Fibroblast of skin of left biceps (primary cell): ENCODE results near the gene DCLK1.
A peak's percentile ranks its signal among the peaks of the same experiment; 100 is the strongest.

Source experiments
- DNase-seq, 2 experiments: peaks; one replicate each; pipeline ENCODE4 v3.0.0-alpha.2; 2013; ENCODE audit warnings: low read depth in 2 of 2

DCLK1 gene

DNA sequence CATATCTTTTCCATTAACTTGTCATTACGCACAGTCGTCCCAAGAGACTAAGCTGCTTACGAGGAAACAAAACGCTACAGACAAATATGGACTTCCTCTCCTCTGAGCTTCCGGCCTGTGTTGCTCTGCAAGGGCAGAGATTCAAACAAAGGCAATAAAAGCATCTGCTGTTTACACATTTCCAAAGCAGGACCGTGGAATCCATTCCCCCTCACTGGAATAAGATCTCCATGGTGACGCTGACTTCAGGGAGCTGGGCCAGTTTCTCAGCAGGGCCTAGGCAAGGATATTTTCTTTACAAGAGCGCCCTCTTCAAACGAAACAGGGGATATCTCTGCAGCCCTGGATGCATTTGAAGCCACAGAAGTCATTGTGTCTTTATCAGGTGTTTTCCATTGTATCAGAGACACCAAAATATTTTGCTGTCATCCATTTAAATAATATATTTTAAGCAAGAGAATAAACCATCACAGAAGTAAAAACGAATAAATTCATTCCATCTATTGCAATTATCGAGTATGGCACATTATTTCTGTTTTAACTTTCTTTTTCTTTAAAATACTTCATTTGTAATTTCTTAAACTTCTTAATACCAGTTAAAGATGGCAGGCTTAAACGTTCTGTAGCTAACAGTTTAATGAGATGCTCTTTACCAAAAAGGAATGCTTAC lies 177.5 kb downstream of the DCLK1 start:
- DNase-seq: peak; percentile 84 to 87

DNA sequence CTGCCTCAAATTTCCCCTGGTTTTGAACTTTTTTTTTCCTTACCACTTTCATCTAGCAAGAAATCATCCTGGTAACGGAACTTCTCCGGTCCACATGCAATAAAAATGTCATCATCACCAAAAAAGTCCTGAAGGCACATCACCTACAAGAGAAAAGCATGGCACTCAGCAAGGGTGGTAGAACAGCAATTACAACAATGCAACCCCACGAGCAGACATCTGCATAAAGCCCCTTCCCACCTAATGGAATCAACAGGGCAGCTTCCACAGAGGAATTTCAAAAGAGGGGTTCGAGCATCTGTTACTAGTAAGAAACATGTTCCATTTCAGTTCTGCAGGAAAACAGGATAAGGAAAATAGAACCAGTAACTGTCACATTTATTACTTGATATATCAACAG lies 183.9 kb downstream of the DCLK1 start:
- DNase-seq: no peak

DNA sequence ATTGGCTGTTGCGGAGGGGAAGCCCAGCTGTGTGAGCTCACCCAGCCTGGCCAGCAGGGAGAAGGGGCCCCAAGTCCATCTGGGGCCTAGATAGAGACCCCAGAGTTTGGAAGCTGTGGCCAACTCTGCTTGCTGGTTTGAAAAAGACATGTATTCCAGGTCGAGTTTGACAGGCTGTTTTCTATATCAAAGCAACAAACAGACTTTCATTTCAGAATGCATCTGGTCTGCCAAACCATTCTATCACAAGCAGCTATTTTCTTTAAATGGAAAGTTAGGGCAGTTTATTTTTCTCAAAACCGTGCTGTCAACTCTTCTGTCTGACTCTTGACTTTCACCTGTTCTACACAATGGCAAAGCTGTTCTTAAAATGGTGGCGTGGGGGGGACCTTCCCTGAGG lies 185.8 kb downstream of the DCLK1 start:
- no peak for DNase-seq

DNA sequence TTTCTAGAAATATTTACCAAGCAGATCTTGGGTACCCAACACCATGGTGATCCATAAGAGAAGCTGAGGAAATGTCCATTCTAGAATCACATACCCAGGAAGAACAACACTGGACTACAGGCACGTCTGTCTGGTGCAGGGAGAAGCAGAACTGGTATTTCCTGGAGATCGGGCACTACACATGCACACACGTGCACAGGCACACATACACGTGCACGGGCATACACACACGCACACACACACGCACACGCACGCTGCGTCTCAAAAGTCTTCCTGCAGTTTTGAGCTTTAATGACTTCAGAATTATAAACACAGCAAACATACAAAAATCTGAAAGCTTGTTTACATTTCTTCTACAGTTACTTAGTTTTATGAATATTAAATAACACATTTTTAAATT lies 189.8 kb downstream of the DCLK1 start:
- DNase-seq: no peak

DNA sequence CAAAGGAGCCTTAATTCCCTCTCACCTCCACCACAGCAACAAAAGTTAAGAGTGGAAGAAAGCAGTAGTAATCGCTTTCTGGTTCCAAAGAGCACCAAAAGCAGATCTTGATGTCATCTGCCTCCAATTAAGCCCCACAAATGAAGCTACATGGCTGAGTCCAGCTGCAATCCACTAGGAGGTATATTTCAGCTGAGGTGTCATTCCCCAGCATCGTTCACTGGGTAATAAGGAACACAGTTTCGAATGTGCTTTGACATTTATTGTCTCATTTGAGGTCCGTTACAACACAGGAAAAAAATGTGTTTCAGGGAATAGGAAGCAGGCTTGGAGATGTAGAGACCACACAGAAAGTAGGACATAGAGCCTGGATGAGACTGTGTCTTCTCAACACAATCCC lies 190.4 kb downstream of the DCLK1 start:
- no peak for DNase-seq

DNA sequence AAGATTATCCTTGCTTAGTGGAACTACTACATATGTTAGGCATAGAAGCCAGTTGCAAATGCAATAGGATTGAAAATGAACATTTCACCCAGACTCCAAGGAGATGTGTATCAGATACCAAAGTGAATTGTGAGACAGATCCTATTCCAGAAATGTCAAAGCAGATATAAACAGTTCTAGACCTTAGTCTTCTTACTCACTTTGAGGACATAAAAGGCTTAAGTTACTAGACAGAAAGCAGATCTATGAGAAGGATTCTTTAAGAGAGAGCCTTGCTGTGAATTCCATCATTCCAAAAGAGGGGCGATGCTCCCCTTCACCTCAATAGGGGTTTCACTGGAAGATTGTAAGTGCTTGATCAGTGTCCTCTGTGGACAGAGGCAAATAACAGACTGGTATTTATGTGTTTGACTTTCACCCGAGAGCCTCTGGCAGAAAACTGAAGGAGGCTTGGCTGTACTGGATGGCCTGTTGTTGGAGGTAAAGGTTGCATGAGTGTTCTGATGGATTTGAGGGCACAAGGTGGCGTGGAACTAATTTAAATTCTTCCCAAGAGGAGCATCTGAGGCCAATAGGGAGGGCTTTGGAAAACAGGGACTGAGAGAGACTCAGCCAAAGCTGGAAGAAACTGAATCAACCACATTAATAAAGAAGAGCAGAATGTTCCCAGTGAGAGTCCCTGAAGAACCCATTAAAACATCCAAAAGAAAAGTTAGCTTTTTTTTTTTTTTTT lies 194.8 kb downstream of the DCLK1 start:
- no peak for DNase-seq

DNA sequence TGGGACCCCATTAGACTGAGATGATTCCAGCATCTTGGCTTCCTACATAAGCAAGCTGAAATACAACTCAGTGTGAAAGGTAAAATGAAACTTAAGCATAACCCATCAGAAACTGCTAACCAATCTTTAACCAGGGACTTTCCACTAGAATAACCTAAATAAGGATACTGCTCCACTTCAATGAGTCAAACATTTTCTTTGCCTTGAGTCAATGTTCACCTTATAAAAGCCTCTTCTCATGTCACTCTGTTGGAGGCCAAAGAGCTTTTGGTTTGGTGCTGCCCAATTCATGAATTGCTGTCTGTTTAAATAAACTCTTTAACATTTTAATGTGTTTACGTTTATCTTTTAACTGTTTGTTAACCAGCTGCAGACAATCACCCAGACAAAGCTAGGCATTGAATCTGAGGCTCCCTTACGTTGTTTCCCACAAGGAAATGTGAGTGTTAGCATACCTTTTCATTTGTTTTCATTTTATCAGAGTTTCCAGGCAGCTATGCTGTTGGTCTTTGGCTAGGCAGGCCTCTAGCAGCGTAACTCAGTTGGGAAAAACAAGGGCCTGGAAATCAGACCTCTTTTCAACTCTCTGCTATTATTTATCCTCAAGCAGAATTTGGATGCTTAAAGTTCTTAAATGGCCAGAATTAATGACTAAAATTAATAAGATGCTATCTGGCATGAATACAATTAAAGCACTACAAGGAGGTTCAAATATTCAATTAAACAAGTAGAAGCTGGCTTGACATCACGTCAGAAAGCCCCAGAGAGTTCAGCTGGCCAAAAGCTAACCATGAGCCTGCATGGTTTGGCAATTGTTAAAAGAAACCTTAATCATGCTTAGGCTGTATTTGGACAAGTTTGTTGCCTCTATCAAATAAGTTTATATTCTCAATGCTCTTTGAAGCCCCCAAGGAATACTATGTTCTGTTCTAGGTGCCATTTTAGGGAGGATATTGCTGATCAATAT lies 200.2 kb downstream of the DCLK1 start:
- DNase-seq: no peak

DNA sequence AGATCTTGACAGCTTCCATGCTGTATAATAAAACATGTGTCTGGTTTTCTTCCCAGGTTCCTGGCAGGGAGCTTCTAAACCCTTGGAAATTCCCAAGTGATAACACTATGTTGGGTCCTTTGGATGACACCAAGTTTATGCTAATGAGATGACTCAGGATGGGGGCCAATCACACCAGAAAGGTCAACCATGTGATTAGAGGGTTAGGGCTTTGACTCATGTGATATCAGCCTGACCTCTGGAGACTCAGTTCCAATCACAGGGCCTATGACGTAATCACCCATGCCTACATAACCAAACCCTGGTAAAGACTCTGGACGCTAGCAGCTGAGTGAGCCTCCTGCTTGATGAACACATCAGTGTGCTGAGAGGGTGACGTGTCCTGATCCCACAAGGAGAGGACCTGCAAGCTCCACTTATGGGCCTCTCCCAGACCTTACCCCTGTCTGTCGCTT lies 203.6 kb downstream of the DCLK1 start:
- no peak for DNase-seq

DNA sequence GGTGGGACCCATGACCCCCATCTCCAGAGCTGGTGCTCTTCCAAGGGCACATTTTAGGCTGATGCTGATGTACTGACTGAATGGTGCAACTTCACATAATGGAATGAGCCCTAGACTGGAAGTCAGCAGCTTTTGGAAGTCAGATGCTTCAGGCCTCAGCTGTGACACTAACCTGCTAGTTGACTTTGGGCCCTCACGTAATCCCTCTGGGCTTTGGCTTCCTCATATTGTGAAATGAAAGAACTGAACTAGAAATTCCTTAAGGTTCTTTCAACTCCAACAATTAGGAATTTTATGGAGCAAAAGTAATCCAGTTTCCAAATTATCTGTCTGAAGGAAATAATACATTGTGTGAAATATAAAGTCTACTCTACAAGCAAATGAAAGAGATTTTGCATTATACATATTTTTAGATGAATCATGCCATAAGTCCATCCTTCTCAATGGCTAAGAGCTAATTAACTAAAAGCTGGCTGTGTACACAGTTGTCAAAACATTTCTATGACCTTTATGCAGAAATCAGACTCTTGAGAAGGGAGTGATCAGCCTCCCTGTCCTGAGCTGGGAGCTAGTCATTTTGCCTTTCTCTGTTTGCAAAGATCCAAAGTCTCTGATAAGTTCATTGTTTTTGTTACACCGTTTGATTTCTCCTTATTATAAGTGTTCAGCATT lies 204.2 kb downstream of the DCLK1 start:
- no peak for DNase-seq

DNA sequence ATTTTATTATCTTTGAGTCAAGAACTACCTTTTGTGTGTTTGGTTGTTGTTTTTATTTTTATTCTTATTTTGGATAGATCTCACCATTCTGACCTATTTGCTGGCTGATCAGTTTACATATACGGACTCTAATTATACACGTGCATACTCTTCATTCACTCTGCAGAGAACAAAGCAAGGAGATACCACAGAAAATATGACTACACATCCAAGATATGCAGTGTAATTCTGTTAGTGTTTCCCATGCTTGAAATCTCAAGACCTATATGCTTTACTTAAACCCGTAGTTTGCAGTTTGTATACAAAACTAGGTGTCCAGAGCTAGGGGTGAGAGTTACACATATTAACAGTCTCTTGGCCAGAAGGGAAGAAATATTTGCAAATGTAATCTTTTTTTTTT lies 205.5 kb downstream of the DCLK1 start:
- DNase-seq: no peak

DNA sequence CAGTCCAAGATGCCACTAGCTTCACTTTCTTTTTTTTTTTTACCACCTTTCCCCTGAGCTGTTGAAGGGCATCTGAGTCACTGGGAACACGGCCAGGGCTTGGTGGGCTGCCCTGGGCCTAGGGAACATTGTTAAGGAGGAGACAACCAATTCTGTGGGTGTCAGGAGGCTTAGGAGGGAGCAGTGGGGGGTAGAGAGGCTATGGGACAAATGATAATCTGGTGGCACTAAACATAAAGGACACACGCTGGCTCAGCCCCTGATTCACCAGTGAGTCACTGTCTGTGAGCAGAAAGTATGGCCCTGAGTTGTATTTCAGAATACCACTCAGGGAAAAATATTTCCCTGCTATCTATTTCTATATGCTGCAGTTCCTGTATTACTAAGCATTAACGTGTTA lies 207.8 kb downstream of the DCLK1 start:
- no peak for DNase-seq

DNA sequence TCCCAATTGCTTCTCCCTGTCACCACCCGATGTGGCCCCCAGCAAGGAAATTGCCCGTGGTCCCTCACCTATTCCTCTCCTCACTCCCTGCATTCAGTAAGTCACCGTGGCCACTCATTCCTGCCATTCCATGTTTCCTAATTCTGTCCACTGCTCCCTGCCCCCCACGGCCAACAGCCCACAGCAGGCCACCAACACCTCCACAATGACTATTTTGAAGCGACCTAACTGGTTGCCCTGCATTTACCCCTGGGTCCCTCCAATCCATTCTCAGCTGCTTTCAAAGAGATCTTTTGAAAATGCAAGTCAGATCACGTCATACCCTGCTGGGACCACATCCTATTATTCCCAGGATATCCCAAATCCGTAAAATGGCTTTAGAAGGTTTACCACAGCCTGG lies 210.4 kb downstream of the DCLK1 start:
- DNase-seq: no peak

DNA sequence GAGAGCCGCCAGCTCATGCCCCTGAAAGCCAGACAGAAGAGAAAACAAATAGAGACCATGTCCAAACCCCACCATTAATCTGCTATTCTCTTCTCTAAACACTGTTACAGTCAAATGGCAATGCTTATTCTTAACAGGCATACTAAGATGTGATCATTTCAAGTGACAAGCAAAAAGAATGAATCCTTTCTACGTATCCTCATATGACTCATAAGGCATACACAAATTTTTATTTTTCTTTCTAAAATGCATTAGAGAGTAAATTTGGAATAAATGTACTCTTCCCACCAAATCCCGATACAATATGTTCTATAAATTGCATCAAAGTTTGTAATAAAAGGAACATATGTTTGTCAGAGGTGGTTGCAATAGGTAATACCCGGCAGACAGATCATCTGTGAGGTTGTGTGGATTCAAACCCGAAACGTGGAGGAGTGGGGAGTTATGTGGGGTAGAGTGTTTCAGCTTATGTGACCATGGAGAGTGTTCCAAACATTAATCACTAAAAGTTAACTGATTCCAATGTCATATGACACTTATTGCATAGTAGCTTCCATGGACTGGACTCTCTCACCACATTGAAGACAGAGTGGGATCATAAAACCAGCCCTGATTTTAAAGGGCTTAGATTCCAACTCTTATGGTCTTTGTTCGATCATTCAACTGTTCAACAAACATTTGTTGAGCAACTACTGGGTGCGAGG lies 213.1 kb downstream of the DCLK1 start:
- no peak for DNase-seq

DNA sequence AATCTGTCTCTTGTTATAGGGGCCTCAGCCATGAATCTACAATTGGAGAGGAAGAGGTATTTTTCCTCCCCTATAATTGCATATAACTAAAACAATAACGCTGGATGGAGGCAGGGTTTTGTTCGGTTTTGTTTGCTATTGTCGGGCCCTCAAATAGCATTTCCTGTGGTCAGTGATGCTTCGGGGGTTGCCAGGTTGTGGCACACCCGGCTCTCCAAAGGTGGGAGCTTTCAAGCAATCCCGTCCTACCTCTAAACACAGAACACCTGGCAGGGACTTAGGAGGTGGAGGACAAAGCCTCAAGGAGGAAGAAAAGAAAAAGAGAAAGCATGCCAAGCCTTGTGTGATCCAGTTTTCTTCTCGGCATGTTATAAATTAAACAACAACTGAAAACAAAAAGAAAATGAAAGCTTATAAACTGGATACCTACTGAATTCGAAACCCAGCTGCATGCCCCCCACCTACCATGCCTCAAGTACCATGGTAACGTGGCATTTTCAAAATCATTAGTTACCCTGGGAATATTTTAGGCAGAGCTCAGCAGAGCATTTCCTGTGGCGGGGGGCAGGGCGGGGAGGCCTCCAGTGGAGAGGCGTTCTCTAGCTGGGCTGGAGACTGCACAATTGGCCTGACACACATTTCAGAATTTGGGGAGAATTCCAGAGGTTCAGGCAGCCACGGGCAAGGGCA lies 213.8 kb downstream of the DCLK1 start:
- no peak for DNase-seq

DNA sequence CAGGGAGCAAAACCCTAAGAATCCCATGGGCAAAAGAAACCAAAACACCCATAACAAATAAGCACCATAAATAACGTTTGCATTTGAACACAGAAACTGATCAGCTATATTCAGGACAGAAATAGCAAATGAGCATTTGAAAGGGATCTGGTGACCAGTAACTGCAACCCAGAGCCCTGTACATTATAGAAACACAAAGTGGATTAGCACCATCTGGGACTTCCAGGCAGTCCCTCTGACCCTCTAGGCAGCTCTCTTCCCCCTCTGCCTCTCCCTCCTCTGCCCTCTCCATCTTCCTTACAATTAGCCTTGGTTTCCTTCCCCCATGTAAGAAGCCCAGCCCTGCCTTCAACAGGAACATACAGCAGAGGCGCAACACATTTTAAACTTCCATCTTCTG lies 215.0 kb downstream of the DCLK1 start:
- DNase-seq: no peak

DNA sequence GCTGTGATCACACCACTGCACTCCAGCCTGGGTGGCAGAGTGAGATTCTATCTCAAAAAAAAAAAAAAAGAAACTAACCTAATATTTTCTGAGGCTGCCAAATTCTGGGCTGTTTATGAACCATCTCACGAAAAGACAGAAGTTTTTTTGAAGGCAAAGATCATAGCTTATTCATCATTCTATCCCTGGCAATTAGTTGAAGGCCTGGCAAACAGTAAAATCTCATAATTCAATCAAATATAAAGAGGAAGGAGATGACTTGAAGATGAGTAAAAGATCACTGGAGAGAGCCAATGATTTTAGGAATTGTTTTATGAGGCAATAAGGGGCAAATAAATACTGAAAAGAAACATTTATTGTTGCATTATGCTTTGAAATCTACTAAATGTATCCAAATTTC lies 216.5 kb downstream of the DCLK1 start:
- DNase-seq: no peak

DNA sequence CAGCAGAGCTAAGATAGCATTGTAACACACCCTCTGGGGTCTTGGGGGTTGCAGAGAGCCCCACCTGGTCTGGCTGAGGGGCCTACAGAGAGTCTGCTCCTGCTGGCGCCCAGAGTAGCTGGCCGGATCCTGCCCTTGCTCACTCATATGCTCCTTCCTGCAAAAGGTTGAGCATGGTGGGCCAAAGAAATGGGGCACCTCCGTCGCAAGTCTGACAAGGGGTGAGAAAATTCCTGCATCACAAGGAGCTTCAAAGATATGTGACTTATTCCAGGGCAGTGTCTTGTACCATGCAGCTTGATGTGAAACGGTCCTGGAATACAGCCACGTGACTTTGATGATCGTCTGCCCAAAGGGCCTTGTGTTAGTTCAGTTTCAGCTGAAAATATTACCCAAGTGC lies 218.3 kb downstream of the DCLK1 start:
- DNase-seq: no peak

DNA sequence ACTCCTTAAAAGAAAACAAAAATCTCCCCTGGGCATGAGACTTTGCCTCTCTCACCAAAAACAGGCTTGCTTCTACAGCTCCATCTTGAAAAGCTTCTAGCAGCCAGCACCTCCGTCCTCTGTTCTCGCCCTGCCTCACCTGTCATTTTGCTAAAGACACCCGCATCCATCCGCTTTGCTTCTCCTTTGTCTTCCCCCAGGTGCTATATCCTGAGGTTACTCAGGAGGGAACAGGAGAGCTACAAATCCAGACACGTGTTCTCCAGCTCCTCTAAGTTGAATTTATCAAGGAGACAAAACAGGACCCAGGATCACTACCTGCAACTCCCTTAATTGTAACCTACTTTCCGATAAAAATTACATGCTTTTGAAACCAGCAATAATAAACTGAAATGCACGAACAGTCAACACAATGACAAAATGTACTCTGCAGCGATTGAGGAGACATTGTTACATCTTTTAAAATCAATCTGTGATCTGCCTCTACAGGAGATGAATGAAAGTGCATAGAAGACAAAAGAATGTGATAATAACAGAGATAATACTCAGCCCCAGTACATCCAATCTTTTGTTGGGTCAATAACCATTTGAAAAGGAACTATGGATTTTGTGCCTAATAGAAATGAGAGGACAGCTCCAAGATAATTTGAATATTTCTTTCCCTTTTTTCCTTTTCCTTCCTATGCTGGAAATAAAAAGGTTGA lies 221.2 kb downstream of the DCLK1 start:
- DNase-seq: no peak

DNA sequence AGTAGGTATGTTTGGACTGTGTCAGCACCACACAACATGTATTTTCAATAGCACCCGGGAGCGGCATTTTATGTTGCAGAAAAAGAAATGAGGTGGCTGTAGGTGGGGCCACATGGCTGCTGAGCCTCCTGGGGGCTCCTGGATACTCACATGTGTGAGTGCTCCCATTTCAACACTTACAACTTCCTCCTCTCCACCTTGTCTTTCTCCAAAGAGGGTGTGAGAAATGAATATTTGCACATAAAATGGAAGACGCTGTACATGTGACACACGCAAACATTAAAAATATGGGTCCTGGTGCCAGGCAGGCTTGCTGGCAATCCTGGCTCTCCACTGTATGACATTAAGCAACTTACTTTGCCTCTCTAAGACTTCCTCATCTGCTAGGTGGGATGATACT lies 222.1 kb downstream of the DCLK1 start:
- no peak for DNase-seq

DNA sequence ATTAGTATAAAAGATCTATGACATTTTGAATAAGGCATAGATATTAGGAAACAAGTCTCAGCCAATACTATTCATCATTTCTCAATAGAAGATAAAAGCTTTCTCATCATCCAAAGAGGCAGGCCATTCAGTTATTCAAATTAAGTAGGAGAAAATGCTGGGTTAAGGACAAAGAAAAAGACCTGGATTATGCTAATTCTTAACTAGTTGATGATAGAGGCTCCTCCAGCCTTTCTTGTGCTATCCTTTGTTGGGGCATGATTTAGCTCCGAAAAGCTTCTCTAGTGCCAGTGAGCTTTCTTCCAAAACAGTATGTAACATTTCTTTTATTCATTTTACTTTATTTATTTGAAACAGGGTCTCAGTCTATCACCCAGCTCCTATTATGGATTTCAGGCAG lies 223.0 kb downstream of the DCLK1 start:
- DNase-seq: no peak
